Stimulated activated CD4-positive, alpha-beta T cell treated with anti-CD3 and anti-CD28 coated beads, TNF-alpha, amount 100 ng/mL, for 1 hour (primary cell): ENCODE results near the gene SELPLG.
"Not testable (repeated sequence)": the region's sequence is repeated elsewhere in the genome, so short reads cannot be mapped to it uniquely, and the experiment has no call there.

Experiments
- DNase-seq, 3 donors: peaks; one replicate each; pipeline ENCODE4 v3.0.0-alpha.2; 2020; ENCODE audit warnings: low read depth in 3 of 3, low spot score in 1 of 3

SELPLG gene

DNA sequence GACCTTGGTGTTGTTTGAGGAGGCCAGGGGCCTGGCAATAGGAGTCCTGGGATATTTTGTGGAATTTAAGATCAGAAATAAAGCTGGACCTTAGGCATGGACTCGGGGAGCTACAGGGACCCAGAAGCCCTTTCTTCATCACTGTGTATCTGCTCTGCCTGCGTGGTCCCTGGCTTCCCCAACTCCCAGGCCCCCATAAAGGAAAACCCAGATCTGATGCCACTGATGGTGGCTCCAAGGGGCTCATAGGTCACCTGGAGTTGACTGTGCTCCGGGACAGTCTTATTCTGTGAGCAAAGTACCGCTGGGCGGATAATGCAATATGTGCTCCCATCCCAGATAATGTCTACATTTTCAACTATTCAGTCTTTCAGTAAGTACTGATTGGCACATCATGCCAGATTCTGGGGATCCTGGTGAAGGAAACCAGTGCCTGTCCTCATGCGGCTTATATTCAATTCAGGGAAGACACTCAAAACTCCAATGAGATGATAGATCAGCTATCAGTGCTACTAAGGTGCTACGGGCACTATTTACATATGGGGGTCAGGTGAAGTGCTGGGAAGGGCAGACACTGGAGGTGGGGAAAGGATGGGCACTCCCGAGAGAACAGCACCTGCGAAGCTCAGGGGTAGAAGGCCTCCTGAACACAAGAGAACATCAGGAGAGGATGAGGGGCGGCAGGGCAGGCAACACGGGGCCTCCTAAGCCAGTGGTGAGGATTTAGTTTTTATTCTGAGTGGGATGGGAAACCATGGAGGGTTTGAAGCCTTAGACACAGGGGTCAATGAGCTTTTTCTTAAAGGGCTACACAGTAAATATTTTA, 5.5 kb upstream of the SELPLG start:
- DNase-seq: no peak

DNA sequence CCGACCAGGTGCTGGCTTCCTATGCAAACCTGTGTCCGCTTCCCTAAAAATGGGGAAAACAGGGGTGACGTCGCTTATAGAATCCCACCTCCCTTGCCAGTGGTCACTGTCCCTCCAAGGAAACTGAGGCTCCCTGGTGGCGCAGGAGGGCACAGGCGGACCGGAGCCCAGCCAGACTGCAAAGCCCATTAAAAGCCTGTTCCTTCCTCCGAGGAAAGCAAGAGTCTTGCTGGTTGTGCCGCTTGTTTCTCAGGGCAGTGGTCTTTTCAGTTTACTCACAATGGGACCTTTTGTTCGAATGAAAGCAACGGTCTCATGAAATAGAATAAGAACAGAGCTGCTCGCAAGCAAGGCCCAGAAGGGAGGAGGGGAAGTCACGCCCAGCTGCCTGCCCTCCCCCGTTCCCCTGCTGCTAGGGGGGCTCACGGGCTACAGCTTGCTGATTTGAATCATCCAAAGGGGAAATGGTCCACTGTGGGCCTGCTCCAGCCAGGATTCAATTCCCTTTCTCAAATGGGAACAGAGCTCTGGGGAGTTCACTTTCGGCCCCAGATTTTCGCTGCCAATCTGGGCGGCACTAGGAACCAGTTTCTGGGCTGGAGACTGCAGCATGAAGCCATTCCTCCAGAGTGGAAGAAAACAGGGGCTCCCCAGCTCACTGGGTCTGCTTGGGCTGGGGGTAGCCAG, 4.6 kb upstream of the SELPLG start:
- no peak for DNase-seq

GRCh38 chr12:108637222-108637971, 3.7 kb upstream of the SELPLG start:
- no peak for DNase-seq

DNA sequence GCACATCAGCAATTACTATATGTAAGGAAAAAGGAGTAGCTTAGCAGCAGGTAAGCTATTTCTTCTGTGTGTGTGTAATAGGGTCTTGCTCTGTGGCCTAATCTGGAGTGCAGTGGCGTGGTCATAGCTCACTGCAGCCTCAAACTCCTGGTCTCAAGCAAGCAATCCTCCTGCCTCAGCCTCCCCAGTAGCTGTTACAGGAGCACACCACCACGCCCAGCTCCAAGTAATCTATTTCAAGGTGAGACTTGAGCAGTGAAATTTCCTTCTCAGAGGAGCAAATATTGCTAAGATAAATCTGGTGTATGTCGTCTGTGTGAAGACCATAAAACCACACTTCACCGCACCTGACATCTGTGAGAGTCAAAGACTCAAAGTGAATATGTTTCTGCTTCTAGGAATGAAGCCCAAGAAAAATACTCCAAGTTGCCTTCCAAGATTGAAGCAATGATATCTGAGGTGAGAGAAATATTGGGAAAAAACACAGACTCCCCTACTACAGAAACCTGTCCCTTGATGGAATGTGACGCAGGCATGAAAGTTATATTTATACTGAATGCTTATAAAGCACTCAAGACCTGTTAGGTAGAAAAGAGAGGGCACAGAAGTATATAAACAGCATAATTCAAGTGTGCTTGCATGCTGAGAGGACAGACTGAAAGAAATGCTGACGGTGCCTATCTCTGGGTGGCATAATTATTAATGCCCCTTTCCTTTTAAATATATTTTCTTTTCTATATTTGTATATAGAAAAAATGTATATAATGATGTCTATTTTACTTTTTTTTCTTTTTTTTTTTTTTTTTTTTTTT, 2.5 kb upstream of the SELPLG start:
- DNase-seq: no peak

DNA sequence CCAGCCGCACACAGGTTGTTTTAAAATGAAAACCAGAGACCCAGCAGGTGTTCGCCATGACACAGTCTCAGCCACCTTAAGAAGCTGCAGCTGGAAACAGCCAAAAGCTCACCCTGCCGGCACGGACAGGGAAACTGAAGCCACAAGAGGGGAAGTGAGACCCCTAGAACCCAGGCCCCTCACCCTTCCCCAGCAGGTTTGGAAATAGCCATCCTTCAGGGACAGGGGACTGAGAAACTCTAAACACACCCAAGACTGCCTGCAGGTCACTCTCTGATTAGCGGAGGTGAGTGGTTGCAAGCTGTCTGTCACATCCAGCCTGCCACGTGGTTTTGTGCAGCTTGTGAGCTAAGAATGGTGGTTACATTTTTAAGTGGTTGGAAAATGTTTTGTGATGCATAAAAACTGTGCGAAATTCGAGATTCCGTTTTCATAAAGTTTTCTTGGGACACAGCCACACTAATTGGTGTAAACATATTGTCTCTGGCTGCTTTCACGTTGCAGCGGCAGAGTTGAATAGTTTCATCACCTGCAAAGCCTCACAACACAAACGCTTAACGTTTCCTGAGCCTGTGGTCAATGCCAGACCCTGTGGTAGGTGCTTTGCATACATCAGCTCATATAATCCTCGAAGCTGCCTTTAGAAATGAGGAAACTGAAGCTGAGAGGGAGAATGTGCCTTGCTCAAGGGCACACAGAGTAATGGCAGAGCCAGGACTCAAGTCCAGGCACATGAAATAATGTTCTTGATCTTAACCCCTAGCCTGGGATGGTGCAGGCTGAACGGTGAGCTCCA, 1.7 kb upstream of the SELPLG start:
- no peak for DNase-seq

GRCh38 chr12:108634341-108634751, 652 bp upstream of the SELPLG start:
- DNase-seq: no peak

DNA sequence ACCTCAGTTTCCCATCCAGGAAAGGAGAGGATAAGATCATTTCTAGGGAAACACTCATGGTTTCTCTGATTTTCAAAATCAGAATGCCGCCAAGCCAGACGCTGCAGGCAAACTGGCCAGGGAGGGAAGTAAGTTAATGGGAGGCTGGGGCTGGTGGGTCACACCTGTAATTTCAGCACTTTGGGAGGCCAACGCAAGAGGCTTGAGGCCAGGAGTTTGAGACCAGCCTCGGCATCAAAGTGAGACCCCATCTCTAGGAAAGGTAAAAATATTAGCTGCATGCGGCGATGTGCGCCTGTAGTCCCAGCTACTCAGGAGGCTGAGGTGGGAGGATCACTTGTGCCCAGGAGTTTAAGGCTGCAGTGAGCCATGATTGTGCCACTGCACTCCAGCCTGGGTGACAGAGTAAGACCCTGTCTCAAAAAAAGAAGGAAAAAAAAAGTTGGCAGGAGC, 587 bp downstream of the SELPLG start:
- no peak for DNase-seq

DNA sequence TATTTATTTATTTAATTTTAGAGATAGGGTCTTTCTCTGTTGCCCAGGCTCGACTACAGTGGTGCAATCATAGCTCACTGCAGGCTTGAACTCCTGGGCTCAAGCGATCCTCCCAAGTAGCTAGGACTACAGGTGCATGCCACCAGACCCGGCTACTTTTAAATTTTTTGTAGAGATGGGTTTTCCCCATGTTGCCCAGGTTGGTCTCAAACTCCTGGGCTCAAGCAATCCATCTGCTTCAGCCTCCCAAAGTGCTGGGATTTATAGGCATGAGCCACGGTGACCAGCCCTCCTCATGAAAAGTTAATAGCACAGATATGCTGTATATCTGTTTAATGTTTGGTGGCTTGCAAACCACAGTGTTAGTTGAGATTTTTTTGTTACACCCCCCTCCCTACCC, 2.4 kb downstream of the SELPLG start:
- DNase-seq: not testable (repeated sequence)

DNA sequence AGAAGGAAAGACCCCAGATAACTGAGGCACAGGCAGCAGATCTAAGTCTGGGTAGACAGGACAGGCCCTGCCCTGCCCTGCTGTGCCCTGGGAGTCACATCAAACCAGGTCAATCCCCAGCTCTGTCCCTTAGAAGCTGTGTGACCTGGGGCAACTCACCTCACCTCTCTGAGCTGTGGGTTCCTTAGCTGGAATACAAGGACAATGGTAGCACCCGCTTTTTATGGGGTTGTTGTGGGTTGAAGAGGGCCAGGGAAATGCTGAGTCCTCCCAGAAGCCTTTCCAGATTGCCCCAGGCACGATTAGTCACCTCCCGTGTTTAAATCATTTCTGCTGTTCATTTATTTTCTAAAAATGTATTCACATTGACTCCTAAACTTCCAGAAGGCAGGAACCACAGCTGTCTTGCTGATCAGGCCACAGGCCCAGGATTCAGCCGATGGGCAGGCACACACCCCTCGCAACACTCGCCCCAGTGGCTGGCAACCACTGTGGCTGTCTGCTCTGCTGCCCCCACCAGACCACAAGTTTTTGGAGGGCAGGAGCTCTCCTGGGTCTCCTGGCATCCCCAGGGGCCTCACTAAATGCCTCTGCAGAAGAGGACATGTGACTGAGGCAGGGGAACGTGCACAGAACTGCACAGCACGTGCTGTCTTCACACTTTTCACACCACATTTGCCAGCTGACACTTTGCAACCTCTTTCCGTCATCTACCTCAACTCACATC, 3.0 kb downstream of the SELPLG start:
- DNase-seq: no peak

- DNase-seq: no peak
Measured at GRCh38 chr12:108629824-108630476, 3.7 kb downstream of the SELPLG start.

DNA sequence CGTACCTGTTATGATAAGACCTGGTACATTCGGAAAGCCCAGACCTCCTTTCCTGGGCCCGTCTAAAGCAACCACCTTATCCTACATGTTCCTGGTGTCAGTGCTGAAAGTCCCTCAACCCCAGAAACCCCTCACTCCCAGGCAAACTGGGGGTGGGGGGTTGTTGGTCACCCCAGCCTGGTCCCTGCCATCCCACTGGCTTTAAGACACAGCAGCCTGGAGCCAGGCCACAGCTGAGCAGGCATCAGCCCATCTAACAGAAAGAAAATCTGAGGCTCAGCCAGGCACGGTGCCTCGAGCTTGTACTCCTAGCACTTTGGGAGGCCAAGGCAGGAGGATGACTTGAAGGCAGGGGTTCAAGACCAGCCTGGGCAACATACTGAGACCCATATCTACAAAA, 4.5 kb downstream of the SELPLG start:
- no peak for DNase-seq

DNA sequence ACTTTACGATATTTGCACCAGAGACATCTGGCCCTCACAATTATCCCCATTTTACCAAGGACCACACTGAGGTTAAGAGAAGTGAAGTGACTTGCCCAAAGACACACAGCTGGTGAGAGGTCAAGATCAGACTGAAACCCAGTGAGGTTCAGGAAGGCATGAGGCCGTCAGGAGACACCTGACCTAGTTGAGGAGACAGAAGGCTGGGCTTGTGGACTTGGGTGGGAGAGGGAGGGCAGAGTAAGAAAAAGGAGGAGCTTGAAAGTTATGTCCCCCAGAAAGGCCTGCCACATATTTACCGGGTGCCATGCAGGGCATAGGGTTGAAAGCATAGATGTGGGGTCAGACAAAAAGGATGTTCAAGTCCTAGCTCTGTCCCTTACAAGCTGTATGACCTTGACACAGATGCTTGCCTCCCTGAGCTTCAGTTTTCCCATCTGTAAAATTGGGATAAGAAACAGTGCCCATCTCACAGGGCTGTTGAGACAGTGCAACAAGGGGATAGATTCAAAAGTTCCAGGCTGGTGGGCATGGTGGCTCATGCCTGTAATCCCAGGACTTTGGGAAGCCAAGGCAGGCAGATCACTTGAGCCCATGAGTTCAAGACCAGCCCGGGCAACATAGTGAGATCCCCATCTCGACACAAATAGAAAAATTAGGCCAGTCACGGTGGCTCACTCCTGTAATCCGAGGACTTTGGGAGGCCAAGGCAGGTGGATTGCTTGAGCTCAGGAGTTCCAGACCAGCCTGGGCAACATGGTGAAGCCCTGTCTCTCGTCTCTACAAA, 6.4 kb downstream of the SELPLG start:
- DNase-seq: no peak

DNA sequence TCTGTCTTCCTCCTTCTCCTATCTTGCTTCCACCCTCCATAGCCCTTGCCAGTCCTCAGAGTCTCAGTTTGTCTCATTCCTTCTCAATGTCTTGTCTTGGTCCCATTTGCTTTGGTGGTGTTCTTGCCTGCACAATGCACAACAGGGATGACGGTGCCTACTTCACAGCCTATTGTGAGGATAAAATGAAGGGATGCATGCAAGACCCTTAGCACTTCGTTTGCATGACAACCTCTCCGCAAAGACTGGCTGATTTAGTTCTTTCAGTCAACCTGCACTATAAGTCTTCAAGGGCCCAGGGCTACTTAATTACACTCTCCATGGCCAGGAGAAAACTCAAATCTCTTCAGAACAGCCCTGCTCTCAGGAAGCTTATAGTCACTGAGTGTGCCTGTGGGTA, 8.5 kb downstream of the SELPLG start:
- no peak for DNase-seq

- DNase-seq: no peak
Measured at GRCh38 chr12:108623577-108623976, 10.1 kb downstream of the SELPLG start.

DNA sequence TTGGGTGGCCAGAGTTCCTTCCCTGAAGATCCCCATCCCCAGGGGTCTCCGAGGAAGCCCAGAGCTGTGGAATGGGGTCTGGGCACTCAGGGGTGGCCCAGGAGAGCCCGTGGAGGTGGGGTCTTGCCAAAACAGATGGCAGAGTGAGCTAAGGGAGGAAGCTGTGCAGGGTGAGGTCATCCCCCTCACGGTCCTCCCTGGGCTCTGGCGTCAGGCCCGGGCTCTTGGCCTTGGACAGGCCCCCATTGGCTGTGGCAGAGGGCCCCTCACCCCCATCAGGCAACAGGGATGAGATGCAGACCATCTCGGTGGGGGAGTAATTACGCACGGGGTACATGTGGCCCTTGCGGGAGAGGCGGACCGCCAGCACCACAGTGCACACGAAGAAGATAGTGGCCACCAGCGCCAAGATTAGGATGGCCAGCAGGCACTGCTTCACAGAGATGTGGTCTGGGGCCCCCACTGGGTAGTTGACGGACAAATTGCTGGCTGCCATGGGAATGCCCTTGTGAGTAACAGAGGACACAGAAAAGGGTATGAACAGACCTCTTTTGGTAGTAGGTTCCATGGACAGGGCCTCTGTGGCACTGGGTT, 10.7 kb downstream of the SELPLG start:
- DNase-seq: no peak

DNA sequence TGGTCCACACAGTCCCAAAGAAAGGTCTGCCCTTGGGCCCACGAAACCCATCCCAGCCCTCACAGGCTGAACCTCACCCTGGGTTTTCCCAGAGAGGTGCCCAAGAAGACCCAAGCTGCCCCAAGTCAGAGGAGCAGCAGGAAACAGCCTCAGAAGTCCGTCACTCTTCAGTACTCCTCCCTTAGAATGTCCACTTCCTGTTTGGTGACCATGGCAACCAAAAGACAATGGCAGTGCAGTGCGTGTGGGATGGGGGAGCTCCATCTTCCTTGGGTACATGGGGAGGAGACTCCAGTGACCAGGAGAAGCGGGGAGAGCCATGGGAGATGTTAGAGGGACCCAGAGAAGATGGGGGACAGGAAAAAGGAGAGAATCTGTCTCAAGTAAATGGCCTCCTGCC, 11.3 kb downstream of the SELPLG start:
- DNase-seq: no peak

GRCh38 chr12:108621161-108621560, 12.5 kb downstream of the SELPLG start:
- DNase-seq: no peak
